ENCODE results near the gene PLXND1. TPM values are rescaled to one million over a fixed set of nuclear protein-coding genes. Genes with fewer than 3 reads are reported as not detected.
A peak's percentile ranks its signal among the peaks of the same experiment; 100 is the strongest.

Gene PLXND1
- total RNA-seq, 1 donor from 2014 or later: 1,753 TPM

GRCh38 chr3:129520960-129521359 is 85.5 kb downstream of the PLXND1 start:
- H3K27me3 Mint-ChIP-seq (ENCODE audit: unreplicated experiment): peaks cover 26% of the 10 kb centered on the region
- peaks cover 20% of the 10 kb centered on the region for H3K4me1 Mint-ChIP-seq (ENCODE audit: unreplicated experiment)
- H3K4me3 Mint-ChIP-seq (ENCODE audit: unreplicated experiment): no peak overlapping the region
- H3K27ac Mint-ChIP-seq (ENCODE audit: unreplicated experiment): no peak overlapping the region
- peaks cover 24% of the 10 kb centered on the region for H3K36me3 Mint-ChIP-seq (ENCODE audit: low read depth, unreplicated experiment)
- TF ChIP-seq CTCF (IDR thresholded peaks at IDR 0.05; ENCODE audit: unreplicated experiment): no peak
- no peak for DNase-seq (ENCODE audit: low spot score)
- no peaks in the 10 kb centered on the region for H3K9me3 Mint-ChIP-seq (ENCODE audit: unreplicated experiment)

- Mint-ChIP-seq H3K4me1 (ENCODE audit: unreplicated experiment) (peaks cover 20% of the 10 kb centered on the region), H3K27ac (ENCODE audit: unreplicated experiment) (peak overlapping the region; percentile 5), H3K9me3 (ENCODE audit: unreplicated experiment) (no peaks in the 10 kb centered on the region)
These were observed 86.4 kb downstream of the PLXND1 start for GRCh38 chr3:129519896-129520715.

GRCh38 chr3:129519449-129519848 is 87.0 kb downstream of the PLXND1 start:
- Mint-ChIP-seq H3K4me1 (ENCODE audit: unreplicated experiment) (peaks cover 20% of the 10 kb centered on the region), H3K9me3 (ENCODE audit: unreplicated experiment) (no peaks in the 10 kb centered on the region), H3K4me3 (ENCODE audit: unreplicated experiment) (no peak overlapping the region), H3K27ac (ENCODE audit: unreplicated experiment) (no peak overlapping the region), H3K27me3 (ENCODE audit: unreplicated experiment) (peaks cover 32% of the 10 kb centered on the region), H3K36me3 (ENCODE audit: low read depth, unreplicated experiment) (peaks cover 28% of the 10 kb centered on the region)
- TF ChIP-seq CTCF (IDR thresholded peaks at IDR 0.05; ENCODE audit: unreplicated experiment): no peak
- no peak for DNase-seq (ENCODE audit: low spot score)

More at GRCh38 chr3:129519896-129520715, 86.4 kb downstream of the PLXND1 start:
- DNase-seq (ENCODE audit: low spot score): no peak
- no peak for TF ChIP-seq CTCF (IDR thresholded peaks at IDR 0.05; ENCODE audit: unreplicated experiment)
- H3K36me3 Mint-ChIP-seq (ENCODE audit: low read depth, unreplicated experiment): peaks cover 28% of the 10 kb centered on the region
- H3K27me3 Mint-ChIP-seq (ENCODE audit: unreplicated experiment): peaks cover 29% of the 10 kb centered on the region
- H3K4me3 Mint-ChIP-seq (ENCODE audit: unreplicated experiment): peak overlapping the region; percentile 10

- peaks cover 20% of the 10 kb centered on the region for H3K4me1 Mint-ChIP-seq (ENCODE audit: unreplicated experiment)
- DNase-seq (ENCODE audit: low spot score): no peak
- peak overlapping the region; percentile 36 for H3K27ac Mint-ChIP-seq (ENCODE audit: unreplicated experiment)
- TF ChIP-seq CTCF (IDR thresholded peaks at IDR 0.05; ENCODE audit: unreplicated experiment): no peak
- H3K9me3 Mint-ChIP-seq (ENCODE audit: unreplicated experiment): no peaks in the 10 kb centered on the region
- peaks cover 35% of the 10 kb centered on the region for H3K27me3 Mint-ChIP-seq (ENCODE audit: unreplicated experiment)
- H3K4me3 Mint-ChIP-seq (ENCODE audit: unreplicated experiment): no peak overlapping the region
- peaks cover 28% of the 10 kb centered on the region for H3K36me3 Mint-ChIP-seq (ENCODE audit: low read depth, unreplicated experiment)
These were observed 87.9 kb downstream of the PLXND1 start for GRCh38 chr3:129518581-129518980.

GRCh38 chr3:129518038-129518561 is 88.4 kb downstream of the PLXND1 start:
- Mint-ChIP-seq H3K36me3 (ENCODE audit: low read depth, unreplicated experiment) (peaks cover 30% of the 10 kb centered on the region), H3K27ac (ENCODE audit: unreplicated experiment) (no peak overlapping the region), H3K4me3 (ENCODE audit: unreplicated experiment) (no peak overlapping the region), H3K4me1 (ENCODE audit: unreplicated experiment) (peaks cover 20% of the 10 kb centered on the region), H3K9me3 (ENCODE audit: unreplicated experiment) (no peaks in the 10 kb centered on the region), H3K27me3 (ENCODE audit: unreplicated experiment) (peaks cover 34% of the 10 kb centered on the region)
- no peak for TF ChIP-seq CTCF (IDR thresholded peaks at IDR 0.05; ENCODE audit: unreplicated experiment)
- DNase-seq (ENCODE audit: low spot score): no peak
